HepG2 (cell line): ENCODE measurements around the gene ZMYND8. TPM values are rescaled to one million over a fixed set of nuclear protein-coding genes. Genes with fewer than 3 reads are reported as not detected.

Experiments
- DDIT3 ChIP-seq: sonication (generic); formaldehyde crosslinking; IDR thresholded peaks from 2 replicates; pipeline ENCODE4 v1.4.0; 2020; ENCODE audit warnings: mild to moderate bottlenecking, missing genetic modification reagents
- HCFC1 ChIP-seq: fragments of 150-350 bp; IDR thresholded peaks from 2 replicates; pipeline ENCODE4 v1.6.1; 2014; ENCODE audit warnings: low read depth, low read length
- IRF2 ChIP-seq: IDR thresholded peaks from 2 replicates; pipeline ENCODE4 v1.6.1; 2018; ENCODE audit warnings: missing genetic modification reagents, missing compliant biosample characterization
- MAFF ChIP-seq: IDR thresholded peaks from 2 replicates; pipeline ENCODE4 v1.6.1; 2011; ENCODE audit warnings: low read depth, low read length, improper control_type of control experiment
- NFATC3 ChIP-seq: sonication (generic); formaldehyde crosslinking; IDR thresholded peaks from 2 replicates; pipeline ENCODE4 v1.5.1; 2020; ENCODE audit warnings: mild to moderate bottlenecking, missing genetic modification reagents
- NFYB ChIP-seq: sonication (generic); formaldehyde crosslinking; IDR thresholded peaks from 2 replicates; pipeline ENCODE4 v1.4.0; 2020; ENCODE audit warnings: missing genetic modification reagents
- SMAD3 ChIP-seq: sonication (generic); formaldehyde crosslinking; IDR thresholded peaks from 2 replicates; pipeline ENCODE4 v1.4.0; 2020; ENCODE audit warnings: missing genetic modification reagents
- SNAPC4 ChIP-seq: sonication (generic); formaldehyde crosslinking; IDR thresholded peaks from 2 replicates; pipeline ENCODE4 v1.4.0; 2020; ENCODE audit warnings: mild to moderate bottlenecking, missing genetic modification reagents
- SNRNP70 ChIP-seq: fragments of 200-400 bp; formaldehyde crosslinking; IDR thresholded peaks from 2 replicates; pipeline ENCODE4 v1.6.1; 2017; ENCODE audit warnings: mild to moderate bottlenecking, low read depth, low read length, moderate library complexity
- TEF ChIP-seq: sonication (generic); formaldehyde crosslinking; IDR thresholded peaks from 2 replicates; pipeline ENCODE4 v1.5.0; 2020; ENCODE audit warnings: missing genetic modification reagents
- TFE3 ChIP-seq: IDR thresholded peaks from 2 replicates; pipeline ENCODE4 v1.6.1; 2016
- TRIM24 ChIP-seq: sonication (generic); formaldehyde crosslinking; IDR thresholded peaks from 2 replicates; pipeline ENCODE4 v1.8.0; 2022; ENCODE audit warnings: mild to moderate bottlenecking, missing genetic modification reagents
- ZBED4 ChIP-seq: sonication (generic); formaldehyde crosslinking; IDR thresholded peaks from 2 replicates; pipeline ENCODE4 v1.4.0; 2020; ENCODE audit warnings: missing genetic modification reagents, borderline replicate concordance
- ZNF101 ChIP-seq: sonication (generic); formaldehyde crosslinking; IDR thresholded peaks from 2 replicates; pipeline ENCODE4 v1.4.0; 2020; ENCODE audit warnings: mild to moderate bottlenecking, low read depth, missing genetic modification reagents, borderline replicate concordance
- ZSCAN5A ChIP-seq: sonication (generic); formaldehyde crosslinking; IDR thresholded peaks from 2 replicates; pipeline ENCODE4 v1.8.0; 2022; ENCODE audit warnings: mild to moderate bottlenecking, missing genetic modification reagents, borderline replicate concordance
- polyA plus RNA-seq, 8 experiments: library from polyadenylated mRNA; depleted of rRNA in 3 of 8; stranded (reverse) in 7 of 8; unstranded in 1 of 8; fragments of >200 nt; fragmentation: Illumina TruSeq in 4 of 8; extraction: Trizol in 4 of 8; gene quantifications; 2 replicates each; pipeline versions ENCODE4 v1.2.1 to v1.2.3, GENCODE V29; 2011 to 2016; ENCODE audit warnings: low read depth in 4 of 8, missing spikeins in 1 of 8, mixed read lengths in 1 of 8; ENCODE audit not compliant: insufficient read depth in 1 of 8
- total RNA-seq, 5 experiments: library from RNA; depleted of rRNA; stranded (reverse); fragments of >200 nt; fragmentation: Illumina TruSeq; extraction: Trizol; gene quantifications; 2 replicates each; pipeline ENCODE4 v1.2.3, GENCODE V29; 2016; ENCODE audit warnings: low read depth in 1 of 5

Gene ZMYND8
- total and polyA plus RNA-seq, 2 of the 13 experiments (the other 11 are each of a cell fraction or from before 2014, with no cell fraction given): 53.9 to 84.7 TPM

- TF ChIP-seq MAFF: 0 out of 2 replicates have a peak, but pooled peaks have one; percentile 33
- peak; percentile 90 for TF ChIP-seq NFATC3 (CRISPR knock-in tag)
- TF ChIP-seq HCFC1: no peak
- peak; percentile 100 for TF ChIP-seq SMAD3 (CRISPR knock-in tag)
- peak; percentile 92 for TF ChIP-seq TFE3 (CRISPR knock-in tag)
- no peak for TF ChIP-seq ZNF101 (CRISPR knock-in tag)
- peak; percentile 99 for TF ChIP-seq IRF2 (CRISPR knock-in tag)
- peak; percentile 94 for TF ChIP-seq TEF (CRISPR knock-in tag)
- peak; percentile 66 for TF ChIP-seq NFYB (CRISPR knock-in tag)
- TF ChIP-seq SNRNP70: no peak
- TF ChIP-seq TRIM24 (CRISPR knock-in tag): no peak
- peak; percentile 88 for TF ChIP-seq ZBED4 (CRISPR knock-in tag)
- TF ChIP-seq SNAPC4: peak; percentile 98
- TF ChIP-seq ZSCAN5A (CRISPR knock-in tag): no peak; the same call in none of the 2 replicates
- peak; percentile 86; the same call in 1 of the 2 replicates for TF ChIP-seq DDIT3 (CRISPR knock-in tag)
These were observed 968 bp upstream of the ZMYND8 start (continued) for GRCh38 chr20:47357296-47358038.
